ENCODE results near the gene PGAM5.

DNA sequence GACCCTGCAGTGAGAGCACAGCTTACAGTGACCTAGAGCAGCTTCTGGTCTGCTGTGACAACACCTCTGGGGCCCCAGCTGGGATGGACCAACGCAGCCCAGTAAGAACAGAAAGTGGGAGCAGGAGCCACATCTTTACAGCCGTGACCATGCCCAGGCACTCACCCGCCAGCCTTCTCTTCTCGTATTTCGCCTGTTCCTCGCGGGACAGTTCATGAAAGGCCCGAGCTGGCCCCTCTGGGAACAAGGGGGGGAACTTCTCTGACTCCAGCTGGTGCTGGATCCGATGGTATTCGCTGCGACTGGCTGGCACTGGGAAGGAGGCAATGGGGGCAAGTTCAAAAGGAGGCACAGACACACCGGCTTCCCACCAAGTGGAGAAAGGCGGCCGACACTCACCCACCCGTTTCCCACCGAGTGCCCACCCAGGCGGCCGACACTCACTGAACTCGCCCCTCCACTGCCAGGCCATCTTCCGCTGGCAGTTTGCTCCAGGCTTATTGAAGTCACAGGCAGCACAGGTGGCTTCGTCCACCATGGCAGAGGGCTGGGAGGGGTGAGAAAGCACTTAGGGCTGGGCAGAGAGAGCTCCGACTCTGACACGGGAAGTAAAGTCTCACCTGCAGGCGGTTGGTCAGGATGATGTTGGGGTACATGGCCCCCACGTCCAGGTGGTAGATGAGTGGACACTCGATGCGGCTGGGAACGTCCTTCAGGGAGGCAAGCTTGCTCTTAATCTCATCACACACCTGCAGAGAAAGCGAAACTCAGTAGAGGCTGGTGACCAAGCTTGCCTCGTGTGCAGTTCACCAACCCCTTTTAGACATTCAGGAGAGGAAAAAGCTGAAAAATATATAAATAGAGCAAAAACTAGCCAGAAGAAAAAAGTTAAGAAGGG, 42.2 kb upstream of the PGAM5 start:
- TF ChIP-seq, protein P1, sequence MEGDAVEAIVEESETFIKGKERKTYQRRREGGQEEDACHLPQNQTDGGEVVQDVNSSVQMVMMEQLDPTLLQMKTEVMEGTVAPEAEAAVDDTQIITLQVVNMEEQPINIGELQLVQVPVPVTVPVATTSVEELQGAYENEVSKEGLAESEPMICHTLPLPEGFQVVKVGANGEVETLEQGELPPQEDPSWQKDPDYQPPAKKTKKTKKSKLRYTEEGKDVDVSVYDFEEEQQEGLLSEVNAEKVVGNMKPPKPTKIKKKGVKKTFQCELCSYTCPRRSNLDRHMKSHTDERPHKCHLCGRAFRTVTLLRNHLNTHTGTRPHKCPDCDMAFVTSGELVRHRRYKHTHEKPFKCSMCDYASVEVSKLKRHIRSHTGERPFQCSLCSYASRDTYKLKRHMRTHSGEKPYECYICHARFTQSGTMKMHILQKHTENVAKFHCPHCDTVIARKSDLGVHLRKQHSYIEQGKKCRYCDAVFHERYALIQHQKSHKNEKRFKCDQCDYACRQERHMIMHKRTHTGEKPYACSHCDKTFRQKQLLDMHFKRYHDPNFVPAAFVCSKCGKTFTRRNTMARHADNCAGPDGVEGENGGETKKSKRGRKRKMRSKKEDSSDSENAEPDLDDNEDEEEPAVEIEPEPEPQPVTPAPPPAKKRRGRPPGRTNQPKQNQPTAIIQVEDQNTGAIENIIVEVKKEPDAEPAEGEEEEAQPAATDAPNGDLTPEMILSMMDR (IDR thresholded peaks at IDR 0.05): no peak
- TF ChIP-seq POLR2AphosphoS5 (IDR thresholded peaks at IDR 0.05) (no peak), POLR2A (IDR thresholded peaks at IDR 0.05) (no peak), EP300 (IDR thresholded peaks at IDR 0.05) (no peak)
